GM12801 (cell line): ENCODE data around the gene COL17A1.

Source experiments
- CTCF ChIP-seq: IDR thresholded peaks from one replicate; pipeline ENCODE4 v1.5.1; 2011; ENCODE audit warnings: control low read depth; ENCODE audit not compliant: insufficient read length; ENCODE audit errors: extremely low read depth

COL17A1 gene

DNA sequence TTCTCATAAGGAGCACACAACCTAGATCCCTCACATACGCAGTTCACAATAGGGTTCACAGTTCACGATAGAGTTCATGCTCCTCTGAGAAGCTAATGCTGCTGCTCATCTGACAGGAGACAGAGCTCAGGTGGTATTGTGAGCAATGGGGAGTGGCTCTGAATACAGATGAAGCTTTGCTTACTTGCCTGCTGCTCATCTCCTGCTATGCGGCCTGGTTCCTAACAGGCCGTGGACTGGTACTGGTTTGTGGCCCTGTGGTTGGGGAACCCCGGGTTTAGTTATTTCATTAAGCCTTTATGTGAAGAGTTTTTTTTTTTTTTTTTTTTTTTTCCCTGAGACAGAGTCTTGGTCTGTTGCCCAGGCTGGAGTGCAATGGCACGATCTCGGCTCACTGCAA is 99.3 kb downstream of the COL17A1 start:
- no peak for TF ChIP-seq CTCF

DNA sequence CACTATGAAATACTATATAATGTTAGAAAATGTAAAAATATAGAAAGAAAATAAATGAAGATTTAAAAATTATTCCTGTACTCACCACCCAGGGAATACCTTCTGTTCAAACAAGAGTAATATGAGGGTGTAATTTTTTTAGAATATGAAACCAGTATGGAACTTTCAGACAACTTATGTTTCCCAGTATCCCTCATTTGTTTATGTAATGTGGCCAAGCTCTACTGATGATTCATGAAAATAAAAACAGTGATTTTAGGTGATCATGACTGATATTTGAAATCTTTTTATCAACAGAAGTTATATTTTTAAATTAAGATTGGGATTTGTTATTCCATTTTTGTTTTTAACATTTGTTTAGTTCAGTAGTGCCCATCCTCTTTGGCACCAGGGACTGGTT is 100.0 kb downstream of the COL17A1 start:
- no peak for TF ChIP-seq CTCF

- no peak for TF ChIP-seq CTCF
Measured at GRCh38 chr10:103983367-103983911, 102.2 kb downstream of the COL17A1 start.

DNA sequence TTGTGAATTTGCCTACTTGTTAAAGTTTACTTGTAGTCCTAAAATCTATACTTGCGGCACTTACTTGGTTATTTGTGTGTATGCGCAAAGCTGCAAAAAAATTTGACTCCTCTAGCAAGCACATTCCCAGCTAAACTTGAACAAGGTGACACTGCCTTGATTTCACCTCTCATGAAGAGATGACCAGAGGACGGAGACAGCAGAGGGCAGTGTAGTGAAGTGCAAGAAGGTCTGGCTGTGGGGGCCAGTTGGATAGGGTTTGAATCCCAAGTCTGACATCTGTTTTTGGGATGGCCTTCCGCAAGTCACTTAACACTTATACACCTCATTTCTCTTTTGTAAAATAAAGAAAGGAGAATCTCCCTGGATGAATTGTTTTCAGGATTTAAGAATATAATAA is 103.0 kb downstream of the COL17A1 start:
- no peak for TF ChIP-seq CTCF
